Hepatocyte (in vitro differentiated cells): ENCODE results near the gene MYL3. TPM values are rescaled to one million over a fixed set of nuclear protein-coding genes. Genes with fewer than 3 reads are reported as not detected.
A peak's percentile ranks its signal among the peaks of the same experiment; 100 is the strongest.

Experiments
- DNase-seq: peaks from one replicate; pipeline ENCODE4 v3.0.0-alpha.2; 2016; ENCODE audit warnings: low spot score
- H2AFZ ChIP-seq: fragments of 200-600 bp; sonication (generic); 2 replicates; pipeline ENCODE4 v1.6.0; 2016; ENCODE audit warnings: antibody characterized with exemption, mild to moderate bottlenecking
- H3K27ac ChIP-seq: fragments of 200-600 bp; sonication (generic); 2 replicates; pipeline ENCODE4 v1.5.1; 2016; ENCODE audit warnings: mild to moderate bottlenecking
- H3K27me3 ChIP-seq: fragments of 200-600 bp; sonication (generic); 2 replicates; pipeline ENCODE4 v1.6.1; 2016
- H3K36me3 ChIP-seq: fragments of 200-600 bp; sonication (generic); replicated peaks from 2 replicates; pipeline ENCODE4 v1.5.1; 2016; ENCODE audit warnings: low read depth; ENCODE audit not compliant: insufficient read depth
- H3K4me1 ChIP-seq: fragments of 200-600 bp; sonication (generic); 2 replicates; pipeline ENCODE4 v1.5.1; 2016; ENCODE audit warnings: mild to moderate bottlenecking, moderate library complexity; ENCODE audit not compliant: insufficient read depth
- H3K4me2 ChIP-seq: fragments of 200-600 bp; sonication (generic); 2 replicates; pipeline ENCODE4 v1.6.0; 2016
- H3K4me3 ChIP-seq: fragments of 200-600 bp; sonication (generic); 2 replicates; pipeline ENCODE4 v1.5.1; 2016; ENCODE audit warnings: mild to moderate bottlenecking
- H3K79me2 ChIP-seq: fragments of 200-600 bp; sonication (generic); 2 replicates; pipeline ENCODE4 v1.6.0; 2017; ENCODE audit warnings: mild to moderate bottlenecking
- H3K9me2 ChIP-seq: fragments of 200-600 bp; sonication (generic); replicated peaks from 2 replicates; pipeline ENCODE4 v1.6.0; 2017; ENCODE audit warnings: mild to moderate bottlenecking; ENCODE audit not compliant: insufficient read depth
- H3K9me3 ChIP-seq: fragments of 200-600 bp; sonication (generic); 2 replicates; pipeline ENCODE4 v1.5.1; 2016; ENCODE audit warnings: low read depth, mild to moderate bottlenecking
- H4K20me1 ChIP-seq: fragments of 200-600 bp; sonication (generic); 2 replicates; pipeline ENCODE4 v1.6.0; 2016; ENCODE audit warnings: mild to moderate bottlenecking; ENCODE audit not compliant: insufficient read depth, poor library complexity, severe bottlenecking
- CTCF ChIP-seq: fragments of 200-600 bp; sonication (generic); IDR thresholded peaks from 2 replicates; pipeline ENCODE4 v1.5.1; 2016; ENCODE audit warnings: antibody characterized with exemption, mild to moderate bottlenecking; ENCODE audit not compliant: poor library complexity
- EZH2 ChIP-seq: fragments of 200-600 bp; sonication (generic); IDR thresholded peaks from 2 replicates; pipeline ENCODE4 v1.6.1; 2016; ENCODE audit warnings: antibody characterized with exemption, mild to moderate bottlenecking, borderline replicate concordance
- EZH2phosphoT487 ChIP-seq: fragments of 200-600 bp; sonication (generic); IDR thresholded peaks from one replicate; pipeline ENCODE4 v1.6.1; 2018; ENCODE audit warnings: antibody characterized with exemption, mild to moderate bottlenecking, low read depth, moderate library complexity; ENCODE audit not compliant: unreplicated experiment, severe bottlenecking
- WGBS: methylation state at CpG from one replicate; pipeline ENCODE4 v1.1.6; 2016; ENCODE audit warnings: low lambda C conversion rate; ENCODE audit errors: missing lambda C conversion rate; 5-methylcytosine and 5-hydroxymethylcytosine counted together
- polyA plus RNA-seq: library from polyadenylated mRNA; unstranded; fragments of >200 nt; fragmentation: Nextera tagmentation; extraction: Ambion mirVana; gene quantifications from 2 replicates; pipeline ENCODE4 v1.2.1, GENCODE V29; 2016
- total RNA-seq: library from RNA; depleted of rRNA; stranded (reverse); fragments of >200 nt; gene quantifications from 2 replicates; pipeline ENCODE4 v1.2.3, GENCODE V29; 2014

MYL3 gene
- total and polyA plus RNA-seq, 2 experiments from 2014 or later = 9.5 to 9.7 TPM

- H3K9me3 ChIP-seq = no peaks in the 10 kb centered on the region
- H2AFZ ChIP-seq = peak overlapping the region; percentile 39
- peaks cover 36% of the 10 kb centered on the region for H3K27me3 ChIP-seq
- peak; percentile 76 for DNase-seq
- peaks cover 17% of the 10 kb centered on the region for H3K4me1 ChIP-seq
- H4K20me1 ChIP-seq = no peaks in the 10 kb centered on the region
- peaks cover 22% of the 10 kb centered on the region for H3K79me2 ChIP-seq
- peak overlapping the region; percentile 87 for H3K27ac ChIP-seq
- no peaks in the 10 kb centered on the region for H3K36me3 ChIP-seq
- H3K4me2 ChIP-seq = peak overlapping the region; percentile 98
- WGBS = 3% methylated on average over 41 of the region's 78 CpGs
- H3K4me3 ChIP-seq = peak overlapping the region; percentile 77
- H3K9me2 ChIP-seq = no peaks in the 10 kb centered on the region
- TF ChIP-seq EZH2 (no peak), CTCF (no peak), EZH2phosphoT487 (no peak)
These were observed 20.0 kb upstream of the MYL3 start for GRCh38 chr3:46883054-46883829.

- Histone ChIP-seq H3K4me2 (peak overlapping the region; percentile 98), H3K27ac (peak overlapping the region; percentile 87), H3K4me1 (peaks cover 24% of the 10 kb centered on the region), H3K9me2 (no peaks in the 10 kb centered on the region), H3K36me3 (no peaks in the 10 kb centered on the region), H3K4me3 (peak overlapping the region; percentile 77), H3K9me3 (no peaks in the 10 kb centered on the region), H2AFZ (peak overlapping the region; percentile 39), H4K20me1 (no peaks in the 10 kb centered on the region), H3K27me3 (peaks cover 36% of the 10 kb centered on the region), H3K79me2 (peaks cover 22% of the 10 kb centered on the region)
- 1% methylated on average over 31 of the region's 72 CpGs for WGBS
- TF ChIP-seq CTCF (no peak), EZH2phosphoT487 (no peak), EZH2 (peak; percentile 54)
- peak; percentile 48 for DNase-seq
These were observed 19.3 kb upstream of the MYL3 start for GRCh38 chr3:46882377-46883053.

- DNase-seq = peak; percentile 76
- whole genome bisulfite sequencing = under 1% methylated on average over 22 of the region's 83 CpGs
- H3K27me3 ChIP-seq = peaks cover 36% of the 10 kb centered on the region
- H2AFZ ChIP-seq = peak overlapping the region; percentile 39
- TF ChIP-seq EZH2 (peak; percentile 70), EZH2phosphoT487 (peak; percentile 30), CTCF (no peak)
- H3K79me2 ChIP-seq = peaks cover 22% of the 10 kb centered on the region
- H3K27ac ChIP-seq = peak overlapping the region; percentile 87
- peaks cover 32% of the 10 kb centered on the region for H3K4me1 ChIP-seq
- no peaks in the 10 kb centered on the region for H4K20me1 ChIP-seq
- H3K36me3 ChIP-seq = no peaks in the 10 kb centered on the region
- no peaks in the 10 kb centered on the region for H3K9me2 ChIP-seq
- no peaks in the 10 kb centered on the region for H3K9me3 ChIP-seq
- H3K4me2 ChIP-seq = peak overlapping the region; percentile 98
- peak overlapping the region; percentile 77 for H3K4me3 ChIP-seq
These were observed 18.5 kb upstream of the MYL3 start for GRCh38 chr3:46881596-46882376.
